ENCODE results near the gene GPR108. TPM values are rescaled to one million over a fixed set of nuclear protein-coding genes. Genes with fewer than 3 reads are reported as not detected.
"Not testable (repeated sequence)": the region's sequence is repeated elsewhere in the genome, so short reads cannot be mapped to it uniquely, and the experiment has no call there.

The GPR108 gene
- total RNA-seq, 4 donors from 2014 or later = 57.1 to 80.0 (median 66.9) TPM

GRCh38 chr19:6712231-6712630, 25.1 kb downstream of the GPR108 start:
- no peak overlapping the region for H3K4me3 ChIP-seq (ENCODE audit: low read depth, poor library complexity, severe bottlenecking)
- WGBS, 2 donors = 90 to 95% methylated on average over 11 to 12 of the region's 16 CpGs
- no peak for TF ChIP-seq POLR2A (IDR thresholded peaks at IDR 0.05)
- TF ChIP-seq CTCF (IDR thresholded peaks at IDR 0.05) = no peak
- no peak for DNase-seq (ENCODE audit: low spot score in 2 of 2)
- intact Hi-C loops (cut with DNase I; ENCODE audit: low total_unique reads) = no loop called here

GRCh38 chr19:6711605-6712004, 25.8 kb downstream of the GPR108 start:
- H3K4me3 ChIP-seq (ENCODE audit: low read depth, poor library complexity, severe bottlenecking) = no peak overlapping the region
- intact Hi-C loops (cut with DNase I; ENCODE audit: low total_unique reads) = no loop called here
- no peak for DNase-seq (ENCODE audit: low spot score in 2 of 2)
- TF ChIP-seq POLR2A (IDR thresholded peaks at IDR 0.05) = no peak
- TF ChIP-seq CTCF (IDR thresholded peaks at IDR 0.05) = no peak
- WGBS, 2 donors = 72 to 73% methylated on average over 10 of the region's 10 CpGs

- intact Hi-C loops (cut with DNase I; ENCODE audit: low total_unique reads) = no loop called here
These were observed 26.4 kb downstream of the GPR108 start for GRCh38 chr19:6711078-6711361.

GRCh38 chr19:6710273-6711077, 26.9 kb downstream of the GPR108 start:
- 28 to 35% methylated on average over 30 of the region's 30 CpGs for WGBS, 2 donors
- intact Hi-C loops (cut with DNase I; ENCODE audit: low total_unique reads) = no loop called here
- no peak overlapping the region for H3K4me3 ChIP-seq (ENCODE audit: low read depth, poor library complexity, severe bottlenecking)
- no peak for TF ChIP-seq POLR2A (IDR thresholded peaks at IDR 0.05)
- no peak for DNase-seq (ENCODE audit: low spot score in 2 of 2)

More at GRCh38 chr19:6711078-6711361, 26.4 kb downstream of the GPR108 start:
- TF ChIP-seq CTCF (IDR thresholded peaks at IDR 0.05) (no peak), POLR2A (IDR thresholded peaks at IDR 0.05) (no peak)
- no peak for DNase-seq (ENCODE audit: low spot score in 2 of 2)
- H3K4me3 ChIP-seq (ENCODE audit: low read depth, poor library complexity, severe bottlenecking) = no peak overlapping the region
- WGBS, 2 donors = 44 to 65% methylated on average over 6 to 9 of the region's 9 CpGs

- intact Hi-C loops (cut with DNase I; ENCODE audit: low total_unique reads) = no loop called here
- no peak for TF ChIP-seq POLR2A (IDR thresholded peaks at IDR 0.05)
- TF ChIP-seq CTCF (IDR thresholded peaks at IDR 0.05) = no peak
- WGBS, 2 donors = 53 to 59% methylated on average over 14 of the region's 14 CpGs
These were observed 27.8 kb downstream of the GPR108 start for GRCh38 chr19:6709549-6709948.

GRCh38 chr19:6708913-6709312, 28.5 kb downstream of the GPR108 start:
- WGBS, 2 donors = 86 to 88% methylated on average over 12 of the region's 12 CpGs
- DNase-seq (ENCODE audit: low spot score in 2 of 2); intact Hi-C loops (cut with DNase I; ENCODE audit: low total_unique reads): not testable (repeated sequence)

More at GRCh38 chr19:6709549-6709948, 27.8 kb downstream of the GPR108 start:
- no peak for DNase-seq (ENCODE audit: low spot score in 2 of 2)
- H3K4me3 ChIP-seq (ENCODE audit: low read depth, poor library complexity, severe bottlenecking) = no peak overlapping the region

GRCh38 chr19:6708346-6708745, 29.0 kb downstream of the GPR108 start:
- WGBS, 2 donors = 82 to 88% methylated on average over 3 of the region's 3 CpGs
- TF ChIP-seq POLR2A (IDR thresholded peaks at IDR 0.05) (no peak), CTCF (IDR thresholded peaks at IDR 0.05) (no peak)
- intact Hi-C loops (cut with DNase I; ENCODE audit: low total_unique reads) = no loop called here
- DNase-seq (ENCODE audit: low spot score in 2 of 2) = no peak
- H3K4me3 ChIP-seq (ENCODE audit: low read depth, poor library complexity, severe bottlenecking) = no peak overlapping the region

More at GRCh38 chr19:6708913-6709312, 28.5 kb downstream of the GPR108 start:
- H3K4me3 ChIP-seq (ENCODE audit: low read depth, poor library complexity, severe bottlenecking) = not testable (repeated sequence)
